OCI-LY7 (cell line): ENCODE data around the gene LYPLA2.

Experiments used
- CTCF ChIP-seq: fragments of 200-600 bp; sonication (generic); conservative IDR thresholded peaks from 2 replicates; pipeline ENCODE4 v1.5.1; 2014; ENCODE audit warnings: mild to moderate bottlenecking, antibody characterized with exemption, low read length, moderate library complexity, mixed read lengths
- EZH2phosphoT487 ChIP-seq: fragments of 200-600 bp; sonication (generic); IDR thresholded peaks from 2 replicates; pipeline ENCODE4 v1.6.1; 2018; ENCODE audit warnings: low read depth, borderline replicate concordance, mild to moderate bottlenecking, mixed run types, antibody characterized with exemption, low read length, moderate library complexity, mixed read lengths

GRCh38 chr1:23843644-23844043 is 52.7 kb downstream of the LYPLA2 start:
- TF ChIP-seq CTCF (no peak), EZH2phosphoT487 (no peak)
